Neural cell (in vitro differentiated cells): Measurements from ENCODE around the gene MICB. TPM values are rescaled to one million over a fixed set of nuclear protein-coding genes. Genes with fewer than 3 reads are reported as not detected.

Experiments used
- H2AFZ ChIP-seq: fragments of 200-600, 300-800 bp; sonication (generic), shearing (Covaris generic); 2 replicates; pipeline ENCODE4 v1.6.0; 2014; ENCODE audit warnings: low read depth, mild to moderate bottlenecking, antibody characterized with exemption, low read length, moderate library complexity
- H3F3A ChIP-seq: fragments of 200-600 bp; shearing (Covaris generic); 2 replicates; pipeline ENCODE4 v1.6.1; 2016; ENCODE audit warnings: mild to moderate bottlenecking, moderate library complexity, mixed read lengths, antibody characterized with exemption, low read length; ENCODE audit not compliant: insufficient read depth, poor library complexity, severe bottlenecking
- H3K27ac ChIP-seq: fragments of 200-600, 300-800 bp; sonication (generic), shearing (Covaris generic); 2 replicates; pipeline ENCODE4 v1.5.1; 2014; ENCODE audit warnings: mild to moderate bottlenecking, low read length, moderate library complexity
- H3K27me3 ChIP-seq: fragments of 300-800, 200-600 bp; sonication (generic), shearing (Covaris generic); 2 replicates; pipeline ENCODE4 v1.6.0; 2014; ENCODE audit warnings: mild to moderate bottlenecking, low read depth, low read length, moderate library complexity; ENCODE audit not compliant: insufficient read depth
- H3K36me3 ChIP-seq: fragments of 300-800, 200-600 bp; sonication (generic), shearing (Covaris generic); 2 replicates; pipeline ENCODE4 v1.5.1; 2014; ENCODE audit warnings: mild to moderate bottlenecking, antibody characterized with exemption, low read length, moderate library complexity; ENCODE audit not compliant: insufficient read depth
- H3K4me2 ChIP-seq: fragments of 300-800, 200-600 bp; sonication (generic), shearing (Covaris generic); 2 replicates; pipeline ENCODE4 v1.6.0; 2014; ENCODE audit warnings: mild to moderate bottlenecking, low read length
- H3K4me3 ChIP-seq: fragments of 300-800, 200-600 bp; sonication (generic), shearing (Covaris generic); 2 replicates; pipeline ENCODE4 v1.5.1; 2014; ENCODE audit warnings: mild to moderate bottlenecking, low read length, moderate library complexity
- H3K79me2 ChIP-seq: fragments of 200-600 bp; shearing (Covaris generic); replicated peaks from 2 replicates; pipeline ENCODE4 v1.6.0; 2014; ENCODE audit warnings: mild to moderate bottlenecking, low read length, moderate library complexity; ENCODE audit not compliant: insufficient read depth
- H3K9ac ChIP-seq: fragments of 300-800, 200-600 bp; sonication (generic), shearing (Covaris generic); 2 replicates; pipeline ENCODE4 v1.6.1; 2016; ENCODE audit warnings: mild to moderate bottlenecking, low read length, mixed read lengths
- H3K9me2 ChIP-seq: fragments of 200-600 bp; shearing (Covaris generic); 2 replicates; pipeline ENCODE4 v1.6.1; 2016; ENCODE audit warnings: mild to moderate bottlenecking, low read length, mixed read lengths; ENCODE audit not compliant: insufficient read depth
- H3K9me3 ChIP-seq: fragments of 200-600, 300-800 bp; sonication (generic), shearing (Covaris generic); 2 replicates; pipeline ENCODE4 v1.6.1; 2016; ENCODE audit warnings: mild to moderate bottlenecking, mixed run types, low read length, moderate library complexity, mixed read lengths
- H4K20me1 ChIP-seq: fragments of 200-600 bp; shearing (Covaris generic); 2 replicates; pipeline ENCODE4 v1.6.1; 2016; ENCODE audit warnings: mild to moderate bottlenecking, mixed run types; ENCODE audit not compliant: insufficient read depth
- EP300 ChIP-seq: fragments of 450-650 bp; conservative IDR thresholded peaks from 2 replicates; pipeline ENCODE4 v1.6.1; 2014; ENCODE audit warnings: antibody characterized with exemption, mild to moderate bottlenecking, moderate library complexity; ENCODE audit not compliant: poor library complexity, severe bottlenecking
- EZH2 ChIP-seq: fragments of 200-600, 300-800 bp; shearing (Covaris generic), sonication (generic); IDR thresholded peaks from 2 replicates; pipeline ENCODE4 v1.6.1; 2014; ENCODE audit warnings: antibody characterized with exemption, low read length, borderline replicate concordance, mild to moderate bottlenecking; ENCODE audit not compliant: insufficient read depth, poor library complexity, severe bottlenecking
- MXI1 ChIP-seq: fragments of 450-650 bp; conservative IDR thresholded peaks from 2 replicates; pipeline ENCODE4 v1.6.1; 2014; ENCODE audit warnings: antibody characterized with exemption, mild to moderate bottlenecking; ENCODE audit not compliant: poor library complexity, severe bottlenecking
- POLR2AphosphoS5 ChIP-seq: IDR thresholded peaks from 2 replicates; pipeline ENCODE4 v1.6.1; 2012
- RAD21 ChIP-seq: fragments of 450-650 bp; conservative IDR thresholded peaks from 2 replicates; pipeline ENCODE4 v1.6.1; 2014; ENCODE audit warnings: antibody characterized with exemption, mild to moderate bottlenecking, moderate library complexity
- SMC3 ChIP-seq: fragments of 450-650 bp; conservative IDR thresholded peaks from 2 replicates; pipeline ENCODE4 v1.6.1; 2014; ENCODE audit warnings: antibody characterized with exemption, mild to moderate bottlenecking, moderate library complexity; ENCODE audit not compliant: poor library complexity
- TAF1 ChIP-seq: IDR thresholded peaks from 2 replicates; pipeline ENCODE4 v1.6.1; 2012; ENCODE audit warnings: low read depth
- polyA plus RNA-seq: library from polyadenylated mRNA; depleted of rRNA; stranded (reverse); fragments of >200 nt; gene quantifications from 2 replicates; pipeline ENCODE4 v1.2.3, GENCODE V29; 2014
- TF ChIP-seq, protein P1 (sequence below): IDR thresholded peaks from 2 replicates; pipeline ENCODE4 v1.6.1; 2012; ENCODE audit warnings: borderline replicate concordance
- TF ChIP-seq, protein P2 (sequence below): fragments of 450-650 bp; IDR thresholded peaks from 2 replicates; pipeline ENCODE4 v1.5.1; 2014; ENCODE audit warnings: antibody characterized with exemption, mild to moderate bottlenecking, moderate library complexity; ENCODE audit not compliant: poor library complexity, severe bottlenecking

MICB gene
- polyA plus RNA-seq, 1 donor from 2014 or later: not detected

- Histone ChIP-seq H4K20me1 (peaks cover 3% of the 10 kb centered on the region), H3K4me3 (no peak within 1 kb of the TSS), H3K27me3 (no peaks in the 10 kb centered on the region), H3K4me2 (no peak within 1 kb of the TSS), H3K79me2 (no peaks in the 10 kb centered on the region), H3F3A (peaks cover 3% of the 10 kb centered on the region), H3K36me3 (no peaks in the 10 kb centered on the region), H3K9me2 (no peaks in the 10 kb centered on the region), H3K9ac (no peak within 1 kb of the TSS), H3K9me3 (no peaks in the 10 kb centered on the region), H3K27ac (no peak within 1 kb of the TSS), H2AFZ (no peak within 1 kb of the TSS)
- no peak for TF ChIP-seq POLR2AphosphoS5
- no peak for TF ChIP-seq EP300
- TF ChIP-seq MXI1: no peak
- no peak for TF ChIP-seq SMC3
- TF ChIP-seq, protein P1, sequence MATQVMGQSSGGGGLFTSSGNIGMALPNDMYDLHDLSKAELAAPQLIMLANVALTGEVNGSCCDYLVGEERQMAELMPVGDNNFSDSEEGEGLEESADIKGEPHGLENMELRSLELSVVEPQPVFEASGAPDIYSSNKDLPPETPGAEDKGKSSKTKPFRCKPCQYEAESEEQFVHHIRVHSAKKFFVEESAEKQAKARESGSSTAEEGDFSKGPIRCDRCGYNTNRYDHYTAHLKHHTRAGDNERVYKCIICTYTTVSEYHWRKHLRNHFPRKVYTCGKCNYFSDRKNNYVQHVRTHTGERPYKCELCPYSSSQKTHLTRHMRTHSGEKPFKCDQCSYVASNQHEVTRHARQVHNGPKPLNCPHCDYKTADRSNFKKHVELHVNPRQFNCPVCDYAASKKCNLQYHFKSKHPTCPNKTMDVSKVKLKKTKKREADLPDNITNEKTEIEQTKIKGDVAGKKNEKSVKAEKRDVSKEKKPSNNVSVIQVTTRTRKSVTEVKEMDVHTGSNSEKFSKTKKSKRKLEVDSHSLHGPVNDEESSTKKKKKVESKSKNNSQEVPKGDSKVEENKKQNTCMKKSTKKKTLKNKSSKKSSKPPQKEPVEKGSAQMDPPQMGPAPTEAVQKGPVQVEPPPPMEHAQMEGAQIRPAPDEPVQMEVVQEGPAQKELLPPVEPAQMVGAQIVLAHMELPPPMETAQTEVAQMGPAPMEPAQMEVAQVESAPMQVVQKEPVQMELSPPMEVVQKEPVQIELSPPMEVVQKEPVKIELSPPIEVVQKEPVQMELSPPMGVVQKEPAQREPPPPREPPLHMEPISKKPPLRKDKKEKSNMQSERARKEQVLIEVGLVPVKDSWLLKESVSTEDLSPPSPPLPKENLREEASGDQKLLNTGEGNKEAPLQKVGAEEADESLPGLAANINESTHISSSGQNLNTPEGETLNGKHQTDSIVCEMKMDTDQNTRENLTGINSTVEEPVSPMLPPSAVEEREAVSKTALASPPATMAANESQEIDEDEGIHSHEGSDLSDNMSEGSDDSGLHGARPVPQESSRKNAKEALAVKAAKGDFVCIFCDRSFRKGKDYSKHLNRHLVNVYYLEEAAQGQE: no peak
- TF ChIP-seq, protein P2, sequence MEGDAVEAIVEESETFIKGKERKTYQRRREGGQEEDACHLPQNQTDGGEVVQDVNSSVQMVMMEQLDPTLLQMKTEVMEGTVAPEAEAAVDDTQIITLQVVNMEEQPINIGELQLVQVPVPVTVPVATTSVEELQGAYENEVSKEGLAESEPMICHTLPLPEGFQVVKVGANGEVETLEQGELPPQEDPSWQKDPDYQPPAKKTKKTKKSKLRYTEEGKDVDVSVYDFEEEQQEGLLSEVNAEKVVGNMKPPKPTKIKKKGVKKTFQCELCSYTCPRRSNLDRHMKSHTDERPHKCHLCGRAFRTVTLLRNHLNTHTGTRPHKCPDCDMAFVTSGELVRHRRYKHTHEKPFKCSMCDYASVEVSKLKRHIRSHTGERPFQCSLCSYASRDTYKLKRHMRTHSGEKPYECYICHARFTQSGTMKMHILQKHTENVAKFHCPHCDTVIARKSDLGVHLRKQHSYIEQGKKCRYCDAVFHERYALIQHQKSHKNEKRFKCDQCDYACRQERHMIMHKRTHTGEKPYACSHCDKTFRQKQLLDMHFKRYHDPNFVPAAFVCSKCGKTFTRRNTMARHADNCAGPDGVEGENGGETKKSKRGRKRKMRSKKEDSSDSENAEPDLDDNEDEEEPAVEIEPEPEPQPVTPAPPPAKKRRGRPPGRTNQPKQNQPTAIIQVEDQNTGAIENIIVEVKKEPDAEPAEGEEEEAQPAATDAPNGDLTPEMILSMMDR: no peak
- TF ChIP-seq EZH2: no peak
- TF ChIP-seq TAF1: no peak
- TF ChIP-seq RAD21: no peak
These were observed 30.9 kb downstream of the MICB start, which contains the start of gene MCCD1 for GRCh38 chr6:31528821-31529328. MCCD1 (plus strand) TSS chr6:31528962; CDS start chr6:31529015, 53 bp downstream.

DNA sequence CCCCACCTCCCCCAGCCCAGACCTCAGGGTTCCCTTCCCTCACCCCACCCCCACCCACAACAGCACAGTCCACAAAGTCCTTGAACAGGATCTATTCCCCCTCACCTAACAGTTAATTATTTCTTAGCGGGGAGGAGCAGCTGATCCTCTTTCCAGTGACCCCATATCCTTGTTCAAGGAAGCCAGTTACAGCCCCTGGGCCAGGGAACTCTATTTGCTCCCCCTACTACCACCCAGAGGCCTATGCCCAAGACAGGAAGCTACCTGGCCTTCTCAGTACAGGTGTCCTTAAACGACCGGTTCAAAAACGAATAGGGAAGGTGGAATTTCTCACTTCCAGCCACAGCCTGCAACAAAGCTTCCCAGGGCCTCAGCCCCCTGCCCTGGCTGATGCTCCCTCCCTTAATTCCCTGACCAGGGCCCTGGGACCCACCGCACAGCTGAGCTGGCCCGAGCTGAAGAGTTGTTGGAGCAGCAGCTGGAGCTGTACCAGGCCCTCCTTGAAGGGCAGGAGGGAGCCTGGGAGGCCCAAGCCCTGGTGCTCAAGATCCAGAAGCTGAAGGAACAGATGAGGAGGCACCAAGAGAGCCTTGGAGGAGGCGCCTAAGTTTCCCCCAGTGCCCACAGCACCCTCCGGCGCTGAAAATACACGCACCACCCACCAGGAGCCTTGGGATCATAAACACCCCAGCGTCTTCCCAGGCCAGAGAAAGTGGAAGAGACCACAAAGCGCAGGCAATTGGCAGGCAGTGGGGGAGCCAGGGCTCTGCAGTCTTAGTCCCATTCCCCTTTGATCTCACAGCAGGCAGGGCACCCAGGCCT lies 31.6 kb downstream of the MICB start:
- Histone ChIP-seq H3K9ac (no peak overlapping the region), H3K9me3 (no peaks in the 10 kb centered on the region), H2AFZ (no peak overlapping the region), H3K79me2 (no peaks in the 10 kb centered on the region), H3K27ac (no peak overlapping the region), H4K20me1 (peaks cover 3% of the 10 kb centered on the region), H3F3A (peaks cover 3% of the 10 kb centered on the region), H3K4me3 (no peak overlapping the region), H3K4me2 (no peak overlapping the region), H3K27me3 (no peaks in the 10 kb centered on the region), H3K36me3 (no peaks in the 10 kb centered on the region), H3K9me2 (no peaks in the 10 kb centered on the region)
- TF ChIP-seq, protein P1: no peak
- TF ChIP-seq POLR2AphosphoS5 (no peak), EZH2 (no peak), MXI1 (no peak), SMC3 (no peak), RAD21 (no peak), EP300 (no peak), TAF1 (no peak)
- TF ChIP-seq, protein P2: no peak
